Measurements from ENCODE around the gene HOXB2.
"Not testable (repeated sequence)": the region's sequence is repeated elsewhere in the genome, so short reads cannot be mapped to it uniquely, and the experiment has no call there.

The HOXB2 gene

DNA sequence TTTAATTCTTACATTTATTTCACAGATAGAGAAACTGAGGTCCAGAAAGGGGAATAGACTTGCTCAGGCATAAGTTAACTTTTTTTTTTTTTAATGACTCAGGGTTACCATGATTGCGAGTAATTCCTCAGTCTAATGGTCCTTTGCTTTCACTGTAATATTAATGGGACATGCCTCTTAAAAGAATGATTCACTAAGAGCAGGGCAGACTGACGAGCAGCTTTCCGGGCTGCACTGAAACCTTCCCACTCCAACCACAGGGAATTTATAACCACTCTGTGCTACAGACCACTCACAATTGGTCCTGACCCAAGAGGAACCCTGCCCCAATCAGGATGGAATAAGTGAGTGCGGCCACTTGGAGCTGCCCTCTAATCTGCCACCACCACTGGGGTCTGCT lies 5.7 kb downstream of the HOXB2 start:
- FAIRE-seq = no peak

DNA sequence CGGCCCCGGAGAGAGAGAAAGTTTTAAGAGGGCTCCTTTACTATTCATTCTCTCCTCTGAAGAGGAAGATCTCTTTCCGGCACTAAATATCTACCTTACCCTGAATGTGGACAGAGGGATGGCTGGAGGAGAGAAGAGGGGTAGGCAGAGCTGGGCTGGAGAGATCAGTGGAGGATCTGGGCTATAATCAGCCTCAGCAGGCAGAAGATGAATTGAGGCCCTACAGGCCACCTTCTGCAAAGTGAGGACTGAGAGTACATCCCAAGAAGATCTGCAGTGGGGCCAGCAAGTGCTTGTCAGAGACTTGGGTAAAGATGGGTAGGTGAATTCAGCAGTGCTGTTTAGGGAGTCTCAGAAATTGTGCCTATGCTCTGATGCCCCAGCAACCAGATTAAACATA lies 7.6 kb downstream of the HOXB2 start:
- no peak for FAIRE-seq

DNA sequence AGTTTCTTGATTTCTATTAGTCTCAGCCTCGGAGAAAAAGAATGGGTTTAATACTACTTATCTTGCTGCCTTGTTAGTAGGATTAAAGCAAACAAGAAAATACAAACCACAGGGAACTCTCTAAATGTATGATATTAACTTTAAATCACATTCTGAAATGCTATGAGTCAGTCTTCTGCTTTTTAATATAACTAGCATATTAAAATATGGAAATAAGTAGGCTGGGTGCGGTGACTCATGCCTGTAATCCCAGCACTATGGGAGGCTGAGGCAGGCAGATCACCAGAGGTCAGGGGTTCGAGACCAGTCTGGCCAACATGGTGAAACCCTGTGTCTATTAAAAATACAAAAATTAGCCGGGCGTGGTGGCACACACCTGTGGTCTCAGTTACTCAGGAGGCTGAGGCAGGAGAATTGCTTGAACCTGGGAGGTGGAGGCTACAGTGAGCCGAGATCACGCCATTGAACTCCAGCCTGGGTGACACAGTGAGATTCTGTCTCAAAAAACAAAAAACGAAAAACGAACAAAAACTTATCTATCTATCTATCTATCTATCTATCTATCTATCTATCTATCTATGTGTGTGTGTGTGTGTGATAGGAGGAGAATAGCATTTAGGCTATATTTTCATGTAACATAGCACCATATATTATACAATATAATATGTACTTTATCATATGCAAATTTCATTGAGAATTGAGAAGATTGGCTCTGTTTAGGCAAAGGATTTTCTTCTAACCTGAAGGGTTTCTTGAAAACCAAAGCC lies 8.9 kb downstream of the HOXB2 start:
- FAIRE-seq = not testable (repeated sequence)

DNA sequence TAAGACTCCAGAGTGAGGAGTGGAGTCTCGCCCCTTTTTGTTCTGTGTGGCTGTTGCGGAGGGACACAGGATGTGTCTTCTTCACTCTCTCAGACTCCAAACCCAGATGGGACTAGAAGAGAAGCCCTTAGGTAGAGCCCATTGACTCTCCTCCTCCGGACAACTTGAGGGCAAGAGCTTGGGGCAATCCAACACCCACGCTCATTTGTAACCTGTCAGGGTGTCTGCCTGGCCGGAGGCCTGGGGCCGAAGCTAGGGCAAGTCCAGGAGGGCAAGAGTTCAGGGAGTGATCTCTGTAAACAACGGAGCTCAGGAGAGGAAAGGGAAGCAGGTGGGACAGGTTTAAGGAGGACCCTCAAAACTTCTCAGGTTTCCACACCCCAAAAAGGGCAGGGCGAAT lies 12.6 kb downstream of the HOXB2 start:
- no peak for FAIRE-seq

DNA sequence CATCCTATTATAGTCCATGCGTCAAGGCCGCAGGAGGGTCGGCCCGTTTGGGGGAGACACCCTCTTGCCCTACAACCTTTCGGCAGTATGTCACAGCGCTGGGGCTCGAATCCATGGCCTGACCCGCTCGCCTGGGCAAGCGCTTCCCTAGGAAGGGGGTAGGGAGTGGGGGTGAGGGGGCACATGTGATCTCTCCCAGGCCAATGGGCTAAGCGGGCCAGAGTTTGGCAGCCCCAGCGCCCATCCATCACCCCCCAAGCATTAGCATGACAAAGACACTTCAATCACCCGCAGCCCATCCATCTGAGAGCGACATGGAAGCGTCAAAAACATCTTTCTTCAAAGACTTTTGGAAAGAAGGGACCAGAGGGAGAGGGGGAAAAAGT lies 14.0 kb downstream of the HOXB2 start, which contains the start of gene HOXB1:
HOXB1 (minus strand) TSS at position 125 of the 386 bp plus-strand sequence; CDS start at position 18, 107 bp downstream.
- no peak for FAIRE-seq

DNA sequence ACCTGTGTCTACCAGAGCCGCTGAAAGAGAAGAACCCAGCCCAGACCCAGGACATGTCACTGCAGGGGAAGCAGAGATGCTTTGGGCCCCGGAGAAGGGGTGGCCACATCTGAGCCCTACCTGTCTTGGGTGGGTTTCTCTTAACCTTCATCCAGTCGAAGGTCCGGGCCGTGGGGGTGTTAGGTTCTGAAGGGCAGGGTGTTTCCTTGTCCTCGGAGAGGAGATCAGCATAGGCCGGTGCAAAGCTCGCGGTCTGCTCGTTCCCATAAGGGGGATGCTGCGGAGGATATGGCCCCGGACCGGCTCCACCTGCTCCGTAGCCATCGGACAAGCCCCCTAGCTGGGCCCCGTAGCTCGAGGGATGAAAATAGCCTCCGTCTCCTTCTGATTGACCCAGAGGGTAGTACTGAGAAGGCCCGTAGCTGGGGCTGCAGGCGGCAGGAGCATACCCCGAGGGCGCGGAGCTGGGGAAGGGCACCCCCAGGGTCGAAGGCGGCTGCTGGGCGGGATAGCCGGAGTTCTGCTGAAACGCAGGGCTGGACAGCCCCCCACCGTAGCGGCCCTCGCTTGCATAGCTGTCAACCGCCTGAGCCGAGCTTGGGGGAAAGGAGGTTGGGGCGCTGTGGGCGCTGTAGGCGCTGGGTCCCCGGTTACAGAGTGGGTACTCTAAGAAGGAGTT lies 14.6 kb downstream of the HOXB2 start:
- no peak for FAIRE-seq

DNA sequence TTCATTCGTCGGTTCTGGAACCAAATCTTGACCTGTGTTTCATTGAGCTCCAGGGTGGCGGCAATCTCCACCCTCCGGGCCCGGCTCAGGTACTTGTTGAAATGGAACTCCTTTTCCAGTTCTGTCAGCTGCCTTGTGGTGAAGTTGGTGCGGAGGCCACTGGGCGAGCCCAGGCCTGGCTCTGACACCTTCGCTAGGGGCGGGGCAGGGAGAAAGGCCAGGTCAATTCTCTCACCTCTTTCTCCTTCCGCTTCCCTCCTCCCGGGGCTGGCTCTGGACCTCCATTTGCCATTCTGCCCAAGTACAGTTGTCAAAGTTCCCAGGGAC lies 15.3 kb downstream of the HOXB2 start:
- FAIRE-seq = no peak

DNA sequence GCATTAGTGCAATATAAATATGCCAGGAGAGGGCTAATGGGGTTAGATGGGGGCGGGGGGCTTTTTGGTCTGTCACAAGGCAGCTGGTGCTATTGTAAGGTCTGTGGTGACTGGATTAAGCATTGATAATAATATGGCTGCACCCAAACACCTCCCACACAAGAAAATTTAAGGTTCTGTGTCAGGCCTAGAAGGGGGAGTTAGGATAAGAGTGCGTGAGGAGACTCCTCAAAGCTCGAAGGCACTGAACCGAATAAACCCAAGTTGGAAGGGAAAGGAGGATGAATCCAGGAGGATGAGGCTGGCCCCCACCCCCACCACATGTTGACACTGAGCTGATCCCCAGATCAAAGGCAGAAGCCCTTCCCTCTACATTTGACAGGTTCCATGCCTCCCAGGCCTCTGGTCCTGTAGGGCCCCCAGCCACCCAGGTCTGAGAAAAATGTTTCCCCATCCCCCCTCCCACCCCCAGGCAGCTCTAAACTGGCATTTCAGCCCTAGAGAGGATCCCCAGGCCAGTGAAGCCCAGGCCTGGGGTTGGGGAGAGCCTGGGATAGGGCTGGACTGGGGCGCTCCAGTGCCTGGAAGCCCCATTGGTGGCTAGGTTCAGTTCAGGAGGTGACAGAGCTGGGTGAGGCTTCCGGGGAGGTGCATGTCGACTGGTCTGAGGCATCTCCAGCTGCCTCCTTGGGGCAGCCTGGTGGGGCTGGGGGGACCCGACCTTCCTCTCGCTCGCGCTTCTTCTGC lies 15.8 kb downstream of the HOXB2 start:
- no peak for FAIRE-seq

DNA sequence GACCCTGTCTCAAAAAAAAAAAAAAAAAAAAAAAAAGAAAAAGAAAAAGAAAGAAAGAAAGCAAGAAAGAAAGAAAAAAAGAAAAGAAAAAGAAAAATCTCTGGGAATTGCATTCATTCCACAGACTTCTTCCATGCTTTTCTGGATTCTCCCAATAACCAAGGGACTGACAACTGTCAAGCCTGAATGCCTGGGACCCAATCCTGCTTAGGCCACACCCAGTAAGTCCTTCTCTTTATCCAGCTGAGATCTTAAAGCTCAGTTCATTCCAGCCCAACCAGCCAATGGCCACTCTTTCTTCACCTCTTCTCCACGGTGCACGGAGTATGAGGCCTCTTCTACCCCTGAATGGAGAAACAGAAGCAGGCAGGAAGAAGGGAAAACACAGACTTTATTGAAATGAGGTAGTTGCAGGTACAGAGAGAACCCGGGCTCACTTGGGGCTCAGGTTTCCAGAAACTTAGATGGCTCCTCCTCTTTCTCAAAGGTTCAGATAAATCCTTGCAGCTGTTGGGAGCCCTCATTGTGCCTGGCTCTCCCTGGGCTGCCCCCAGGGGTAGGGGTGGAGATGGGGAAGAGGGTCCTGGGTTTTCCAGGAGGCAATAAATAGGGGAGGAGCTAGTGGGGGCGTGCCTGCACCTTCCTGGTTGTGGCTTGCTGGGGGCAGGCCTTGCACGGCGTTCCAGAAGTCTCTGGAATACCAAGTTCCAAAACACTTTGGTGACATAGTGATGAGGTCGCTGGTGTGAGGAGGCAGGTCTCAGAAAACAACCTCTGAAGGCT lies 16.6 kb downstream of the HOXB2 start:
- no peak for FAIRE-seq

DNA sequence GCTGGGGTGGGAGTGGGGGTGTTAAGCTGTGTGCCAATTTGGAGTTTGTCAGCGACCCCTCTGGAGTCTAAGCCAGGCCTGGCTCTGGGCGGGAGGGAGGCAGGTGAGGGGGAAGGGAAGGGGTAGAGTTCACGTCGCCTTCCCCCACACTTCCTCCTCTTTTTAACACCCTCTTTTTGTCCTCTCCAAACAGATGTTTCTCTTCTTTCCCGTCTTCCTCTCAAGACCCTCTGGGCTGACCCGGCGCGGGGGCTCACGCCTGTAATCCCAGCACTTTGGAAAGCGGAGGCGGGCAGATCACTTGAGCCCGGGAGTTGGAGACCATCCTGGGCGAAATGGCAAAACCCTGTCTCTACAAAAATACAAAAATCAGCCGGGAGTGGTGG lies 17.4 kb downstream of the HOXB2 start:
- FAIRE-seq = no peak

DNA sequence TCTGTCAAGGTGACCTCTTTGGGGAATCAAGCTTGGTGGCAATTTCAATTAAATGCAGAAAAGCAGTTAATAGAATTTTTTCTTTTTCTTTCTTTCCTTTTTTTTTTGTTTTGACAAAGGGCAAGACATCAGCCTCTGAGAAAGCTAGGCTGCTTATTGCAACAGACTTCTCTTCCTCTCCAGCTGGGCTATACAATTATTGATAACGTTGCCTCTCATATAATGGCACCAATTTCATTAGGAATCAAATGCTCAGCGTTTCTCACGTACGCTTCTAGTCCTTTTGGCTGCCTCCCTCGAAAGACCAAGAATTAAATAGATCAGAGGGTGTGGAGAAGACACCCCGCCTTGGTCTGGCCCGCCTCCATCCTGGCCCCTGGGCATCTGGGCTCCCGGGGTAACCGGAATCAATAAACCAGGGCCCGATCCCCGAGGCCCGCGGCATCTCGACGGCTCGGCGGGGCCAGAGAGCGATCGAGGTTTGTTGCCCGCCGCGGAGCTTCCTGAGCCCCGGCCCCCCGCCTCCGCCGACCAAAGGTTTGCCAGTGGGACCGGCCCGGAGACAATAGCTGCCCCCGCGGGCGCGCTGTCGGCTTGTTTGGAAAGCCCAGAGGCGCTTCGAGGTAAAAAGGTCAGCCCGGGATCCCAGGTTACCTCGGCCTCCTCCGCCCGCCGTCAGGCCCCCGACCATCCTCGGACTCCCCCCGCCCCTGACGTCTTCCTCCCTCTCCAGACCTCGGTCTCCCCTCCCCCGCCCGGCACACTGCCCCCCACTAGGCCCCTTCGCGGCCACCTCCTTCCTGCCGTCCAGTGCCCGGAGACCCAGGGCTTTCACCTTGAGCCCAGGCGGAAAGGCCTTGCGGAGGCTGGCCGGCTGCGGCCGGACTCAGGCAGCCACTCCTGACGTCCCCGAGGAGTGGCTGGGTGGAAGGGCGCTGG lies 18.0 kb downstream of the HOXB2 start:
- FAIRE-seq = no peak

DNA sequence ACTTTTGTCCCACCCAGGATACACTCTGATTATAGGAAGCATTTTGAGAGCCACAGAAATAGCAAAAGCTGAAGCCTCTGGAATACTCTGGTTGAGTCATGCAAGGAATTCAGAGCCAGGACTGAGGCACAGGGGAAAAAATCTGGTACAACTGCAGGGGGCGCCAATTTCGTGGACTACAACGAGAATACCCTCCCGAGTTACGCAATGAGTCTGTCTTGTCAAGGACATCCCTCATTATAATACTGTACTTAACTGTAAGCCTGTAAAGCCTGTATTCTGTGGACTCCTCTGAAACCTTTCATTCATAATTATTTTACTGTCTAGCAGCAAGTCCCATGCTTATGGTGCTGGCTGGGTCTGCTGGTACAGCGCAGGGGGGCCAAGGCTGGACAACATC lies 21.9 kb downstream of the HOXB2 start:
- no peak for FAIRE-seq

DNA sequence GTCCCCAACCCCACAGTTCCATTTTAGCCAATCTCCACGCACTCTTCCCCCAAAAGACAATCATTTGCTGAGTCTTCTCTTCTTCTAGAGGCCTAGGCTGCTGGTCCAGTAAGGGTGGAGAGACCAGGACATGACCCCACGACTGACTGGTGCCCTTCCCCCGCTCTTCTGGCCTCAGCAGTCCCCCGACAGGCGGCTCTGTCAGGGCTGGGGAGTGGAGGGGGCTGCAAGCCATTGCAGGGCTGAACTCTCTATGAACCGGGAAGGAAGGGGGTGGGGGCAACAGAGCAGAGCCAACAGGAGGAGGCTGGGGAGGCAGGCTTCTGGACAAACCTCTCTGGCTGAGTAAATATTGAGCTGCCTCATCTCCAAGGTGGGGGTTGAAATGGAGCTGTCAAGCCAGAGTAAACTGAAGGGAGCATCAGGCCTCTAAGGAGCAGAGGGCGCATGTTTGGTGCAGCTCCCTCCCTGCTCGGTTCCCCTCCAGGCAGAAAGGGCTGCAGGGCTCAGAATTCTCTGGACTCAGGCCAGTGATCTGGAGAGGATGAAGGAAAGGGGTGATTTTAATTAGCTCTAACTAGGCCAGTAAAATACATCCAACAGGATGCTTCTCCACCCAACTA lies 22.8 kb downstream of the HOXB2 start:
- no peak for FAIRE-seq

DNA sequence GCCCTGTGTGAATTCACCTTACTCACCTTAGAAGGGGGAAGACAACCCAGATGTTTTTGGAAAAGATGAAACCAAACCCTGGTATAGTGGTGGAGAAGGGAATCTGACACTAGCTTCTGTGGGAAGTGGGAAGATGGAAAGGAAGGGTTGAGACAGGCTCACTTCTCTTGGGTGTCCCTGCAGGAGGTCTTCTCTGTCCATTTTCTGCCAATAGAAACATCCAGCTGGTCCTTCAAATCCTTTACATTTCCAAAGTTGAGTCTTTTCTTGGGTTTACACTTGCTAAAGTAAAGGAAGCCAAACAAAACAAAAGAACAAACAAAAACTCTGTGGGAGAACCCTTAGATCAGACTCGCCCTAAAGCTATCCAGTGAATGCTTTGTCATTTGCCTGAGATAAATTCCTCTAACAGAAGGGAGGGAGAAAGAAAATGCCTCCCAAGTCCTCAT lies 24.3 kb downstream of the HOXB2 start:
- FAIRE-seq = no peak

DNA sequence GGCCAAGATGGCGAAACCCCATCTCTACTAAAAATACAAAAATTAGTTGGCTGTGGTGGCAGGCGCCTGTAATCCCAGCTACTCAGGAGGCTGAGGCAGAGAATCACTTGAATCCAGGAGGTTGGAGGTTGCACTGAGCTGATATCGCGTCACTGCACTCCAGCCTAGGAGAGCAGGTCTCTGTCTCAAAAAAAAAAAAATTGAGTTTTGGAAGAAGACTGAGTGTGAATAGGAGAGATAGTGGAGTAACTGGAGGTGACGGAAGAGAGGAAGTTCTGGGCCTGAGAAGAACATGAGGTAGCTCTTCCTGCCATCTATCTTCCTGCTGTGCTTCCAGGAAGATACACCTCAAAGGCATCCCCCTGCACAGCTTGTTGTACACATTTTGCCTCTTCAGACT lies 25.5 kb downstream of the HOXB2 start:
- no peak for FAIRE-seq

DNA sequence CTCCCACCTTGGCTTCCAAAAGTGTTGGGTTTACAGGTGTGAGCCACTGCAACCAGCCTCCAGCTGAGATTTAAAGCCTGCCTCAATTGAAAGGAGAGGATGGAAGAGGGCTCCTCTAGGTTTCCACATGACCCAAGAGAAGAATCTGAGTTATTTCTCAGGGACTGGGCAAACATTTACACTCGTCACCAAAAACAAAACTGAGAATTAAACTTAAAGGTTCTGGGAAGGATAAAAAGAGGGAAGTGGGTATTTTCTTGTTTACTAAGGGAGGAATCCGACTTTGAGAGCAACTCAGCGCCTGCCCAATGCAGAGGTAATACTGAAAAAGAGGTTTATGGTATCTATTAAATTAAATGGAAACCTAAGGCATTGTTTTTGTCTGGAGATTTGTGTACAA lies 27.4 kb downstream of the HOXB2 start:
- no peak for FAIRE-seq

DNA sequence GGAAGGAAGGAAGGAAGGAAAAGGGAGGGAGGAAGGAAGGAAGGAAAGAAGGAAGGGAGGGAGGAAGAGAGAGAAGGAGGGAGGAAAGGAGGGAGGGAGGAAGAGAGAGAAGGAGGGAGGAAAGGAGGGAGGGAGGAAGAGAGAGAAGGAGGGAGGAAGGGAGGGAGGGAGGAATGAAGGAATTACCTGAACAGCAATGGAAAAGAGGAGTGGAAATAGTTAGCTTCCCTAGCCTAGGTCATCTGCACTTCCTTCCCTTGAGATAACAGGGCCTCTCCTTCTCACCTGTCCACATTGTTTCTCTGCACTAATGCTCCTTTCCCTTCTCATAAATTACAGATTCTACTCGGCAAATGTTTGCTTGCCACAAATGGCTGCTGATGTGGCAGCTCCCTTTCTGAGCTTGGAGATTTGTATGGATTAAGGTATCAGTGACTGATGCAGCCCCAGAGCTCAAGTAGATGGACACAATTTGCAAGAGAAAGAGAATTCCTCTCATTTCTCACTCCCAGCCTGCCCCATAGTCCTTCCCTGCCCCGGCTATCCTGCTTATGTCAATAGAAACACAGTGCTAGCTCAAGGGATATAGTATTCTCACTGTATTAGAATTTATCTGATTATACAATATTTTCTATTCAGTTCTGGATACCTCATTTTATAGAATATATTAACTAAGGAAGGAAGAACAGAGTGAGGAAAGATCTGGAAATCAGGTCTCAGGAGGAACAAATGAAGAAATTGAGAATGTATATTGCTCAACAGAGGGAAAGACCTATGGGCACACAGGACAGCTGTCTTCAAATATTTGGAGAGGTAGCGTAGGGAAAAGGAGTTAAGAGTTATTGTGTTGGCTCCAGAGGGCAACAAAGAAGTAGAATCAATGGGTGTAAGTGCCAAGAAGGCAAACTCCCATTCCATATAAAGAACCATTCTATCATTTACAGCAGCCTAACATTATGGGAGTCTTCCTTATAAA lies 28.7 kb downstream of the HOXB2 start:
- FAIRE-seq = no peak

DNA sequence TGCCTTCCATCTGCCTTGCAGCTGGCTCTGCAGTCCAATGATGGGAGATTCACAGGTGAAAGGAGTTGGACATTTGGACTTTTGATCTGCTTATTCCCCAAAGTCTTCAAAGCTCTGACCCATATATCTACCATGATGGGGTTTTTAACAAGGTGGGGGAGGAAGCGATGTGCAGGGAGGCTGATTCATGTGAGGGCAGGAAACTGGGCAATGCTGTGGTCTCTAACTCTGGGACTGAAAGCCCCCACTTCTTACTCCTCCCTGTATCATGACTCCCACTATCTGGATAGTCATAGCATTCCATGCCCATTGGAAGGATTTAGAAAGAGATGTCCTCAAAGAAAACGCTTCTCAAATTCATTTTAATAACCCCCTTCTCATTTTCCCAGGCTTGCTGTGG lies 30.4 kb downstream of the HOXB2 start:
- no peak for FAIRE-seq

DNA sequence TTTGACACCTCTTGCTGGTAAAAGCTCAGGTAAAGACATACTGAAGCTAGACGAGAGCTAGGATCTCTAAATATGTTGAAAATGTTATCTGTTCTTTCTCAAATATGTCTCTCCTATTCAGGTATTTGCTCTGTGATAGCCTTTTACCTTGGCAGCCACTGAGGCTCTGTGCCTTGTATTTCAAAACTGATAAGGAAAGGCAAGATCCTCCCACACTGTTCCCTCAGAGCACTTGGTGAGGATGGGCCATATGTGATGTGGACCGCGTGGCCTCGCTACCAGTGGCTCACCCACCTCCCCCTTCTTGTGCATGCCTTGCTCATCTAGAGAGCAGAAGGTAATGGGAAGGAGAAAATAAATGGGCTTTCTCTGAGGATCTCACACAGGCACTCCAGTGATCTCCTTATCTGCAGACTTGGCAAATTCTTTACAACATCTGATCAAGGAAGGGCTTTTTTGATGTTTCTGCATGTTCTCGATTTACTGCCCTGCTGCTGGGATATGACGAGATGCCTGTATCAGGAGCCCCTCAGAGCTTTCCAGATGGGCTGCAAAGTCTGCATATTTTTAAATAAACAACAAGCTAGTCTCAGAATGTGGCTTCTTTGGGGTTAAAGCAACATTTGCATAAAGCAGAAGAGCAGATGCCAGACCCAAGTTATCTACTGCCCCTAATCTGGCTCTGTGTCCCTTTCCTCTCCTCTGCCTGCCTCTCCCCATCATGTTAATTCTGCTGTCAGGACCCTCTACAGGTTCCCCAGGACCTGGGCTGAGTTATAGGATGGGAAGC lies 31.0 kb downstream of the HOXB2 start:
- no peak for FAIRE-seq

All from A204.1 (cell line).